Uterus (tissue), 4 donors: Measurements from ENCODE around the gene NADSYN1. TPM values are rescaled to one million over a fixed set of nuclear protein-coding genes. Genes with fewer than 3 reads are reported as not detected.
"Not testable (repeated sequence)": the region's sequence is repeated elsewhere in the genome, so short reads cannot be mapped to it uniquely, and the experiment has no call there.

Experiments
- DNase-seq, 2 donors: peaks; one replicate each; pipeline ENCODE4 v3.0.0-alpha.2; 2019 to 2020
- H3K27ac ChIP-seq, 2 donors: fragments of 200-600 bp; sonication (generic); 1 replicate in 1 of 2; 2 replicates in 1 of 2; pipeline ENCODE4 v1.5.1; 2016 to 2018
- H3K27me3 ChIP-seq, 2 donors: fragments of 200-600 bp; sonication (generic); one replicate each; pipeline ENCODE4 v1.5.1; 2018 to 2019; ENCODE audit warnings: control low read depth in 1 of 2
- H3K36me3 ChIP-seq, 2 donors: fragments of 200-600 bp; sonication (generic); one replicate each; pipeline ENCODE4 v1.5.1; 2019; ENCODE audit warnings: control low read depth in 1 of 2
- H3K4me1 ChIP-seq, 2 donors: fragments of 200-600 bp; sonication (generic); one replicate each; pipeline ENCODE4 v1.5.1; 2018 to 2019; ENCODE audit warnings: control low read depth in 1 of 2
- H3K4me3 ChIP-seq, 2 donors: fragments of 200-600 bp; sonication (generic); 1 replicate in 1 of 2; 2 replicates in 1 of 2; pipeline ENCODE4 v1.5.1; 2018 to 2019; ENCODE audit warnings: mild to moderate bottlenecking in 1 of 2
- H3K9me3 ChIP-seq, 2 donors: fragments of 200-600 bp; sonication (generic); one replicate each; pipeline ENCODE4 v1.5.1; 2019; ENCODE audit warnings: control low read depth in 1 of 2
- POLR2A ChIP-seq, 2 donors: fragments of 450-650 bp; IDR thresholded peaks; one replicate each; pipeline ENCODE4 v1.6.1; 2016; ENCODE audit warnings: antibody characterized with exemption in 2 of 2, mild to moderate bottlenecking in 1 of 2, moderate library complexity in 1 of 2
- intact Hi-C: fragments of 100-400 bp; cut with DNase I; formaldehyde crosslinking; loops from one replicate; pipeline ENCODE4 v1.15.1; 2023; ENCODE audit warnings: low total_unique reads
- total RNA-seq, 4 donors: library from RNA; depleted of rRNA in 3 of 4; stranded (reverse); fragments of >200 nt in 3 of 4; gene quantifications; one replicate each; pipeline versions ENCODE4 v1.1.0 to v1.2.4, GENCODE V29; 2014 to 2023
- TF ChIP-seq, protein P1 (sequence below), 4 experiments: fragments of 200-600 bp in 2 of 4; fragments of 450-650 bp in 2 of 4; sonication (generic) in 2 of 4; IDR thresholded peaks; one replicate each; pipeline ENCODE4 v1.5.1; 2016 to 2019; ENCODE audit warnings: antibody characterized with exemption in 4 of 4, mild to moderate bottlenecking in 2 of 4, moderate library complexity in 1 of 4
- donor health status: DM: yes; HTN: yes; CAD: no.

Gene NADSYN1
- total RNA-seq, 4 donors from 2014 or later: 20.0 to 73.0 (median 32.8) TPM

DNA sequence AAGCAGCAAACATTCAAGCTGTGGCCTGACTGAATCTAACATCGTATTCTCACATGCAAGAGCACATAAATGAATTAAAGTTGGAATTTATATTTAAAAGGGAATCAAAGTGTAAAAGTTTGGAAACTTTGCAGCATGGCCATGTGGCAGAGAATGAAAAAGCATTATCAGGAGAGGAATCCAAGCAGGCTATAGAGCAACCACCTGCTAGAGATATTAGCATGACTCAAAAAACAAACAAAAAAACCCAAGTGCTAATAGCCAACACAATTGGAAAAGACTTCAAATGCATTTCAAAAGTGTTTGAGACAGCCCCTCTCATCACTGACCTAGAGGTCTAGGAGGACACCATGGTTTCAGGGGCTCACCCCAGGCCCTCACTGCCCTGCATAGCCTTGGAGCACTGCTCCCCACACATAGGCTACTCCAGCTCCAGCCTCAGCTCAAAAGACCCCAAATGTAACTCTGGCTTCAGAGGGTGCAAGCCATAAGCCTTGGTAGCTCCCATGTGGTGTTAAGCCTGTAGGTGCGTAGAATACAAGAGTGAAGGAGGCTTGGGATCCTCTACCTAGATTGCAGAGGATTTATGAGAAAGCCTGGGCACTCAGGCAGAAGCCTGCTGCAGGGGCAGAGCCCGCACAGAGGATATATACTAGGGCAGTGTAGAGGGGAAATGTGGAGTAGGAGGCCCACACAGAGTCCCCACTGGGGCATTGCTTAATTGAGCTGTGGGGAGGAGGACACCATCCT, 72.4 kb downstream of the NADSYN1 start:
- Histone ChIP-seq H3K4me3 (no peak overlapping the region), H3K27ac (no peak overlapping the region), H3K36me3 (no peaks in the 10 kb centered on the region), H3K9me3 (no peaks in the 10 kb centered on the region), H3K4me1 (no peaks in the 10 kb centered on the region), H3K27me3 (no peaks in the 10 kb centered on the region)
- no peak for DNase-seq
- intact Hi-C loops: no loop called here
- TF ChIP-seq, protein P1, sequence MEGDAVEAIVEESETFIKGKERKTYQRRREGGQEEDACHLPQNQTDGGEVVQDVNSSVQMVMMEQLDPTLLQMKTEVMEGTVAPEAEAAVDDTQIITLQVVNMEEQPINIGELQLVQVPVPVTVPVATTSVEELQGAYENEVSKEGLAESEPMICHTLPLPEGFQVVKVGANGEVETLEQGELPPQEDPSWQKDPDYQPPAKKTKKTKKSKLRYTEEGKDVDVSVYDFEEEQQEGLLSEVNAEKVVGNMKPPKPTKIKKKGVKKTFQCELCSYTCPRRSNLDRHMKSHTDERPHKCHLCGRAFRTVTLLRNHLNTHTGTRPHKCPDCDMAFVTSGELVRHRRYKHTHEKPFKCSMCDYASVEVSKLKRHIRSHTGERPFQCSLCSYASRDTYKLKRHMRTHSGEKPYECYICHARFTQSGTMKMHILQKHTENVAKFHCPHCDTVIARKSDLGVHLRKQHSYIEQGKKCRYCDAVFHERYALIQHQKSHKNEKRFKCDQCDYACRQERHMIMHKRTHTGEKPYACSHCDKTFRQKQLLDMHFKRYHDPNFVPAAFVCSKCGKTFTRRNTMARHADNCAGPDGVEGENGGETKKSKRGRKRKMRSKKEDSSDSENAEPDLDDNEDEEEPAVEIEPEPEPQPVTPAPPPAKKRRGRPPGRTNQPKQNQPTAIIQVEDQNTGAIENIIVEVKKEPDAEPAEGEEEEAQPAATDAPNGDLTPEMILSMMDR (IDR thresholded peaks at IDR 0.05): no peak

DNA sequence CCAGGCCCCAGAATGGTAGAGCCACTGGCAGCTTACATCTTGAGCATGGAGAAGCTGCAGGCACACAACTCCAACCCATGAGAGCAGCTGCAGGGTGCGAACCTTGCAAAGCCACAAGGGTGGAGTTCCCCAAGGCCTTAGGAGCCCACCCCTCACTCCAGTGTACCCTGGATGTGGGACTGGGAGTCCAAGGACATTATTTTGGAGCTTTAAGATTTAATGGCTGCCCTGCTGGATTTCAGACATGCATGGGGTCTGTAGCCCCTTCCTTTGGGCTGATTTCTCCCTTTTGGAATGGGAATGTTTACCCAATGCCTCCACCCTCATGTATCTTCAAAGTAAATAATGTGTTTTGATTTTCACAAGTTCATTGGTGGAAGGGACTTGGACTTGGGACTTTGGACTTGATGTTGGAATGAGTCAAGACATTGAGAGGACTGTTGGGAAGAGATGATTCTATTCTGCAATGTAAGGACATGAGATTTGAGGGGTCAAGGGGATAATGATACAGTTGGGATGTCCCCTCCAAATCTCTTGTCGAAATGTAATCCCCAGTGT, 73.0 kb downstream of the NADSYN1 start:
- TF ChIP-seq, protein P1 (IDR thresholded peaks at IDR 0.05): no peak
- TF ChIP-seq POLR2A (IDR thresholded peaks at IDR 0.05): no peak
- Histone ChIP-seq H3K36me3 (no peaks in the 10 kb centered on the region), H3K27ac (no peak overlapping the region), H3K4me1 (no peaks in the 10 kb centered on the region), H3K9me3 (no peaks in the 10 kb centered on the region), H3K4me3 (no peak overlapping the region), H3K27me3 (no peaks in the 10 kb centered on the region)
- intact Hi-C loops: no loop called here
- no peak for DNase-seq

DNA sequence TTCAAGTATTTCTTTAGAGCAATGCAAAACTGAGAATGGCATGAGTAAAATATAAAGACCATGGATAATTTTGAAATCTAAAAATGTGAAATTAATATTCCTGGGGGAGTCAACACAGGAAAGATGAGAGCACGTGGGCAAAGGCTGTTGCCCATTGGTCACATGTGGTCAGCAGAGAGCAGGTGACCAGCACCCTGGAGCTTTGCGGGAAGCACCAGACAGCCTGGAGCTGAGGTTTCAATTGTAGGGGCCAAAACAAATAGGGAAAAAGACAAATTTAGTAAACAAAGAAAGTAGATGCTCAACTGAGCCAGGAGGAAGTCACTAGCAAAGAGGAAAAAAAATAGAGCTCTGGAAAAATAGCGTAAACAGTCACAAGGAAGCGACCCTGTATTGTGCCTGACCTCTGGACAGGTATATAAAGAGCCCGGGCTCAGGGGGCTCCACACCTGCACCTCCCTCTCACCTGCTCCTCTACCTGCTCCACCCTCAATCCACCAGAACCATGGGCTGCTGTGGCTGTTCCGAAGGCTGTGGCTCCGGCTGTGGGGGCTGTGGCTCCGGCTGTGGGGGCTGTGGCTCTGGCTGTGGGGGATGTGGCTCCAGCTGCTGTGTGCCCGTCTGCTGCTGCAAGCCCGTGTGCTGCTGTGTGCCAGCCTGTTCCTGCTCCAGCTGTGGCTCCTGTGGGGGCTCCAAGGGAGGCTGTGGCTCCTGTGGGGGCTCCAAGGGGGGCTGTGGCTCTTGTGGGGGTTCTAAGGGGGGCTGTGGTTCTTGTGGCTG, 74.0 kb downstream of the NADSYN1 start, which contains the start of gene KRTAP5-7:
TSS of gene KRTAP5-7 (plus strand) at position 472 of the 780 bp plus-strand sequence. CDS start at position 506, 34 bp downstream.
- H3K27ac ChIP-seq, H3K36me3 ChIP-seq, H3K4me3 ChIP-seq, H3K4me1 ChIP-seq, intact Hi-C loops, H3K27me3 ChIP-seq, H3K9me3 ChIP-seq, DNase-seq: not testable (repeated sequence)

DNA sequence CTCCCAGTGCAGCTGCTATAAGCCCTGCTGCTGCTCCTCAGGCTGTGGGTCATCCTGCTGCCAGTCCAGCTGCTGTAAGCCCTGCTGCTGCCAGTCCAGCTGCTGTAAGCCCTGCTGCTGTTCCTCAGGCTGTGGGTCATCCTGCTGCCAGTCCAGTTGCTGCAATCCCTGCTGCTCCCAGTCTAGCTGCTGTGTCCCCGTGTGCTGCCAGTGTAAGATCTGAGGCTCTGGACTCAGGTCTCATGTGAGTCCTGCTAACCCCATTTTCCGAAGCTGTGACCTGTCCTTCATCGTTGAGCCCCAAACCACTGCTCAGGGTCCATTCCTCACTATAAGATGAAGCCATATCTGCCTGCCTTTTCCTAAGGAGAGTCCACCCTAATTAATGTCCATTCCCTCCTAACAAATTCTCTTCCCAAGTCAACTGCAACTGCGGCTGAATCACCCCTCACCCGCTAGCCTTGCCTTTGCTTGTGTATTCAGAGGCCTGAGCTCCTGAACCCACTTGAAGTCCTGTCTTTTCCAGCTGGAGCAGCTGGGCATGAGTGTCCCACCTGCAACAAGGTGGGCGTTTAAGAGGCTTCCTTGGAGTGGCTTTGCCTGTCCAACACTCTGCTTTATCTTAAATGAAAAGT, 74.7 kb downstream of the NADSYN1 start:
- H3K27me3 ChIP-seq: no peaks in the 10 kb centered on the region
- H3K4me3 ChIP-seq: no peak overlapping the region
- DNase-seq: no peak
- no peak overlapping the region for H3K27ac ChIP-seq
- intact Hi-C loops: no loop called here
- no peaks in the 10 kb centered on the region for H3K9me3 ChIP-seq
- TF ChIP-seq, protein P1 (IDR thresholded peaks at IDR 0.05): no peak
- no peak for TF ChIP-seq POLR2A (IDR thresholded peaks at IDR 0.05)
- no peaks in the 10 kb centered on the region for H3K36me3 ChIP-seq
- H3K4me1 ChIP-seq: no peaks in the 10 kb centered on the region

DNA sequence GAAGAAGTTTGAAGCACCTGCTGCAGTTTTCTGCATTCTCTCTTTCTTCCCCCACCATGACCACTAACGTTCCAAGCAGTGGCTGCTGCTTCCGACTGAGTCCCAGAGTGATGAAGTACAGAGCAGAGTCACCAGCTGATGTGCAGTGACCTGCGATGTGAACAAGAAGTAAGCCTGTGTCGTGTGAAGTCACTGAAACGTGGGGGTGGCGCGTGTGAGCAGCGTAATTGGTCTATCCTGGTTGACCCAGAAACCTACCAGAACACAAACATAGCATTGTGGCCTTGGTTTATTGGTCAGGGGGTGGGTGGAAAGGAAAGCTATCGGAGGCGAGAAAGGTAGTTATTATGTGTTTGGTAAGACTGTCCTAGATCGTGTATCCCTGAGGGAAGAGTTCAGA, 77.6 kb downstream of the NADSYN1 start:
- H3K36me3 ChIP-seq: no peaks in the 10 kb centered on the region
- H3K27me3 ChIP-seq: no peaks in the 10 kb centered on the region
- DNase-seq: no peak
- intact Hi-C loops: no loop called here
- no peaks in the 10 kb centered on the region for H3K4me1 ChIP-seq
- H3K27ac ChIP-seq: no peak overlapping the region
- H3K9me3 ChIP-seq: no peaks in the 10 kb centered on the region
- TF ChIP-seq POLR2A (IDR thresholded peaks at IDR 0.05): no peak
- TF ChIP-seq, protein P1 (IDR thresholded peaks at IDR 0.05): no peak
- no peak overlapping the region for H3K4me3 ChIP-seq
